Endodermal cell (in vitro differentiated cells): Measurements from ENCODE around the gene CARM1. TPM values are rescaled to one million over a fixed set of nuclear protein-coding genes. Genes with fewer than 3 reads are reported as not detected.

ENCODE experiments used
- DNase-seq: peaks from one replicate; pipeline ENCODE4 v3.0.0-alpha.2; 2017
- H3K27ac ChIP-seq: 2 replicates; pipeline ENCODE4 v1.5.1; 2013; ENCODE audit warnings: mild to moderate bottlenecking, low read depth, low read length, moderate library complexity
- H3K27me3 ChIP-seq: 2 replicates; pipeline ENCODE4 v1.6.1; 2013; ENCODE audit warnings: mild to moderate bottlenecking, low read length, moderate library complexity; ENCODE audit not compliant: insufficient read depth, control insufficient read depth, poor library complexity, severe bottlenecking
- H3K36me3 ChIP-seq: 2 replicates; pipeline ENCODE4 v1.7.0; 2013; ENCODE audit warnings: mild to moderate bottlenecking, low read length, moderate library complexity; ENCODE audit not compliant: control insufficient read depth, insufficient read depth
- H3K4me1 ChIP-seq: one replicate; pipeline ENCODE4 v1.7.0; 2013; ENCODE audit warnings: low read length; ENCODE audit not compliant: control insufficient read depth, insufficient read depth
- H3K4me3 ChIP-seq: 2 replicates; pipeline ENCODE4 v1.5.1; 2013; ENCODE audit warnings: mild to moderate bottlenecking, low read length, moderate library complexity
- H3K9ac ChIP-seq: 2 replicates; pipeline ENCODE4 v1.6.1; 2013; ENCODE audit warnings: mild to moderate bottlenecking, low read length, moderate library complexity; ENCODE audit not compliant: poor library complexity, severe bottlenecking; ENCODE audit errors: extremely low read depth
- H3K9me3 ChIP-seq: 2 replicates; pipeline ENCODE4 v1.6.1; 2013; ENCODE audit warnings: mild to moderate bottlenecking, low read length, moderate library complexity; ENCODE audit not compliant: control insufficient read depth
- H3K27ac Mint-ChIP-seq: 2 replicates; pipeline ENCODE4 v1.8.0; 2020; ENCODE audit warnings: mixed read lengths
- H3K27me3 Mint-ChIP-seq: 2 replicates; pipeline ENCODE4 v1.8.0; 2021; ENCODE audit warnings: mild to moderate bottlenecking, mixed read lengths; ENCODE audit not compliant: insufficient read depth
- H3K36me3 Mint-ChIP-seq: 2 replicates; pipeline ENCODE4 v1.8.0; 2020; ENCODE audit warnings: low read depth, mixed read lengths
- H3K4me1 Mint-ChIP-seq: 2 replicates; pipeline ENCODE4 v1.8.0; 2020; ENCODE audit warnings: mixed read lengths
- H3K4me3 Mint-ChIP-seq: 2 replicates; pipeline ENCODE4 v1.8.0; 2020; ENCODE audit warnings: mild to moderate bottlenecking, moderate library complexity, mixed read lengths
- H3K9me3 Mint-ChIP-seq: 2 replicates; pipeline ENCODE4 v1.8.0; 2020; ENCODE audit warnings: mild to moderate bottlenecking, mixed read lengths
- CTCF ChIP-seq: fragments of 200-600 bp; sonication (generic); conservative IDR thresholded peaks from 2 replicates; pipeline ENCODE4 v1.5.0; 2021; ENCODE audit warnings: antibody characterized with exemption, mild to moderate bottlenecking
- WGBS, 2 experiments: methylation state at CpG; one replicate each; pipeline versions ENCODE4 v1.1.5 to v1.1.7; 2013; ENCODE audit warnings: missing lambda C conversion rate in 2 of 2, mixed read lengths in 1 of 2; ENCODE audit not compliant: insufficient coverage in 1 of 2, insufficient read length in 1 of 2; 5-methylcytosine and 5-hydroxymethylcytosine counted together
- total RNA-seq, 2 donors: library from RNA; stranded (reverse); fragmentation: NEBNext Ultra II Directional in 1 of 2; extraction: Animal tissue kit (Norgen Biotek cat#: 25700) in 1 of 2; gene quantifications; 2 replicates in 1 of 2; 3 replicates in 1 of 2; pipeline ENCODE4 v1.2.1, GENCODE V29; 2021

Gene CARM1
- total RNA-seq, 2 donors from 2014 or later, result 80.6 to 86.6 TPM

GRCh38 chr19:10832939-10833296, 38.4 kb upstream of the CARM1 start:
- Mint-ChIP-seq H3K27ac (peak overlapping the region; percentile 48), H3K9me3 (peaks cover 12% of the 10 kb centered on the region), H3K4me1 (no peaks in the 10 kb centered on the region), H3K4me3 (no peak overlapping the region), H3K36me3 (peaks cover 14% of the 10 kb centered on the region), H3K27me3 (peaks cover 11% of the 10 kb centered on the region)
- Histone ChIP-seq H3K27me3 (no peaks in the 10 kb centered on the region), H3K9ac (no peak overlapping the region), H3K4me3 (no peak overlapping the region), H3K27ac (no peak overlapping the region), H3K9me3 (peaks cover 6% of the 10 kb centered on the region), H3K4me1 (no peaks in the 10 kb centered on the region), H3K36me3 (peaks cover 26% of the 10 kb centered on the region)
- 95 to 96% methylated on average over 12 to 20 of the region's 20 CpGs for WGBS, 2 experiments
- no peak for TF ChIP-seq CTCF
- DNase-seq, result no peak

GRCh38 chr19:10835089-10835753, 36.1 kb upstream of the CARM1 start:
- Histone ChIP-seq H3K27me3 (no peaks in the 10 kb centered on the region), H3K27ac (peak overlapping the region; percentile 2), H3K4me3 (peak overlapping the region; percentile 73), H3K36me3 (peaks cover 19% of the 10 kb centered on the region), H3K9ac (no peak overlapping the region), H3K9me3 (peaks cover 6% of the 10 kb centered on the region), H3K4me1 (no peaks in the 10 kb centered on the region)
- DNase-seq, result no peak
- TF ChIP-seq CTCF, result no peak
- peak overlapping the region; percentile 83 for H3K4me3 Mint-ChIP-seq
- 64 to 82% methylated on average over 22 to 32 of the region's 32 CpGs for WGBS, 2 experiments
- H3K27me3 Mint-ChIP-seq, result peaks cover 20% of the 10 kb centered on the region
- H3K4me1 Mint-ChIP-seq, result no peaks in the 10 kb centered on the region
- H3K27ac Mint-ChIP-seq, result peak overlapping the region; percentile 100
- peaks cover 14% of the 10 kb centered on the region for H3K36me3 Mint-ChIP-seq
- H3K9me3 Mint-ChIP-seq, result peaks cover 20% of the 10 kb centered on the region

- Mint-ChIP-seq H3K4me3 (peak within 1 kb of the TSS; percentile 83), H3K27me3 (peaks cover 22% of the 10 kb centered on the region), H3K4me1 (no peaks in the 10 kb centered on the region), H3K27ac (peak within 1 kb of the TSS; percentile 100), H3K9me3 (peaks cover 20% of the 10 kb centered on the region), H3K36me3 (peaks cover 14% of the 10 kb centered on the region)
- Histone ChIP-seq H3K36me3 (peaks cover 19% of the 10 kb centered on the region), H3K27ac (peak within 1 kb of the TSS; percentile 99), H3K9ac (peak within 1 kb of the TSS; percentile 91), H3K27me3 (no peaks in the 10 kb centered on the region), H3K9me3 (peaks cover 6% of the 10 kb centered on the region), H3K4me3 (peak within 1 kb of the TSS; percentile 84), H3K4me1 (no peaks in the 10 kb centered on the region)
- TF ChIP-seq CTCF, result peak; percentile 44
- WGBS, 2 experiments, result 0% methylated on average over 17 to 50 of the region's 50 CpGs
- DNase-seq, result peak; percentile 100
Observed at GRCh38 chr19:10835754-10836478, 35.4 kb upstream of the CARM1 start, which contains the start of gene TMED1. TSS of gene TMED1 (minus strand) at chr19:10836212. CDS start at chr19:10836191, 21 bp downstream.
